ENCODE data around the gene ARHGAP18.

ARHGAP18 gene

DNA sequence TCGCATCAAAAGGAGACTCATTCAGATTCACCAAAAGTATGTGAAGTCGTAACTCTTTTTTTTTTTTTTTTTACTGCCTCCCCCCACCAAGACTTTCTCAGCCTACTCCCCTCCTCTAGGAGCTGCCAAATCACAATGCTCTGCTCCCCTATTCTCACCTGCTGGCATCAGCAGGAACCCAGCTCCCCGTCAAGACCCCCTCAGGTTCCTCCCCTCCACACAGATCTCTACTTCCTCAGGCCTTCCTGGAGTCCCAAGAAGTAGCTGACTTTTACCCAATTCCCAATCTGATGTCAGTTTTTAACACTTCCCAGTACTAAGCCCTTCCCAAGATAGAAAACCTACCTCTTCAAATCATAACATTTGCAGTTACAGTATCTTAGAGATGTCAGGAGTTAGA lies 39.3 kb downstream of the ARHGAP18 start:
- DNase-seq, result no peak
- Mint-ChIP-seq H3K9me3 (no peaks in the 10 kb centered on the region), H3K4me1 (no peaks in the 10 kb centered on the region), H3K27ac (no peak overlapping the region), H3K27me3 (ENCODE audit: low read depth, poor library complexity) (peaks cover 6% of the 10 kb centered on the region), H3K36me3 (ENCODE audit: low read depth) (no peaks in the 10 kb centered on the region), H3K4me3 (no peak overlapping the region)
- TF ChIP-seq, protein P1, sequence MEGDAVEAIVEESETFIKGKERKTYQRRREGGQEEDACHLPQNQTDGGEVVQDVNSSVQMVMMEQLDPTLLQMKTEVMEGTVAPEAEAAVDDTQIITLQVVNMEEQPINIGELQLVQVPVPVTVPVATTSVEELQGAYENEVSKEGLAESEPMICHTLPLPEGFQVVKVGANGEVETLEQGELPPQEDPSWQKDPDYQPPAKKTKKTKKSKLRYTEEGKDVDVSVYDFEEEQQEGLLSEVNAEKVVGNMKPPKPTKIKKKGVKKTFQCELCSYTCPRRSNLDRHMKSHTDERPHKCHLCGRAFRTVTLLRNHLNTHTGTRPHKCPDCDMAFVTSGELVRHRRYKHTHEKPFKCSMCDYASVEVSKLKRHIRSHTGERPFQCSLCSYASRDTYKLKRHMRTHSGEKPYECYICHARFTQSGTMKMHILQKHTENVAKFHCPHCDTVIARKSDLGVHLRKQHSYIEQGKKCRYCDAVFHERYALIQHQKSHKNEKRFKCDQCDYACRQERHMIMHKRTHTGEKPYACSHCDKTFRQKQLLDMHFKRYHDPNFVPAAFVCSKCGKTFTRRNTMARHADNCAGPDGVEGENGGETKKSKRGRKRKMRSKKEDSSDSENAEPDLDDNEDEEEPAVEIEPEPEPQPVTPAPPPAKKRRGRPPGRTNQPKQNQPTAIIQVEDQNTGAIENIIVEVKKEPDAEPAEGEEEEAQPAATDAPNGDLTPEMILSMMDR (IDR thresholded peaks at IDR 0.05), result no peak

DNA sequence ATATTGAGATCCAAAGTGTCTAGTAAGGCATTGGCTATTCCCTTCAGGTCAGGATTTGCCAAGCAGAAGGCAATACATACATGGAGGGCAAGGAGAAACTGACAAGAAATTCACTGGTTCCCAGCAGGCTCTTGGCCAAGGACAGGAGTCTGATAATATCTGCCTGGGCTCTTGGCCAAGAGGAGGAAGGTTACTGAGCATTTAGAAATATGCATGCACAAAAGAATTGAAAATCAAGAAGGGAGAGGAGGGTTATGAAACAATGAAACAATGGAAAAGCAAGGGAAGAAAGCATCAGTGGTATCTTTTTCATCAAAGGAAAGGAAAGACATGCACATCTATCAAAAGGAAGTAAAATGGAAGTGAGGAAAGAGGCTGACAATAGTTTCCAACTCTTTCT lies 42.4 kb downstream of the ARHGAP18 start:
- no peaks in the 10 kb centered on the region for H3K36me3 Mint-ChIP-seq (ENCODE audit: low read depth)
- H3K27ac Mint-ChIP-seq, result no peak overlapping the region
- no peaks in the 10 kb centered on the region for H3K9me3 Mint-ChIP-seq
- peaks cover 14% of the 10 kb centered on the region for H3K27me3 Mint-ChIP-seq (ENCODE audit: low read depth, poor library complexity)
- TF ChIP-seq, protein P1 (IDR thresholded peaks at IDR 0.05), result no peak
- no peak overlapping the region for H3K4me3 Mint-ChIP-seq
- no peak for DNase-seq
- peaks cover 12% of the 10 kb centered on the region for H3K4me1 Mint-ChIP-seq

DNA sequence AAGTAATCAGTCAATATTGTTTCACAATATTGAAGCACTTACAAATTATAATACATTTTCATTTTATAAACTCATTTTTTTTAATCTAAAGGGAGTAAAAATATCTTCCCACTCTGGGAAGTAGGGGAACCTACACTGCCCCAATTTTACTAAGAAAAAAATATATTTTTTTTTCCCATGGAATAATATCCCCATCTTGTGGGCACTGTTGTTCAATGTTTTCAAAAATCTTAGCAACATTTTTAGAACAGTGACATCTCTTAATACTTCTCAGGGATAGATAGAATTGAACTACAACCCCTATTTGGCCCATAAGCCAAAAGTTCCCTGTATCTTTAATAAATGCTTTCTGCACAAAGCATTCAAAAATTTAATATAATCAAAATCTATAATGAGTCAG lies 42.9 kb downstream of the ARHGAP18 start:
- DNase-seq, result no peak
- TF ChIP-seq, protein P1 (IDR thresholded peaks at IDR 0.05), result no peak
- H3K36me3 Mint-ChIP-seq (ENCODE audit: low read depth), result no peaks in the 10 kb centered on the region
- no peak overlapping the region for H3K4me3 Mint-ChIP-seq
- peaks cover 13% of the 10 kb centered on the region for H3K27me3 Mint-ChIP-seq (ENCODE audit: low read depth, poor library complexity)
- H3K4me1 Mint-ChIP-seq, result peaks cover 18% of the 10 kb centered on the region
- no peaks in the 10 kb centered on the region for H3K9me3 Mint-ChIP-seq
- H3K27ac Mint-ChIP-seq, result no peak overlapping the region

DNA sequence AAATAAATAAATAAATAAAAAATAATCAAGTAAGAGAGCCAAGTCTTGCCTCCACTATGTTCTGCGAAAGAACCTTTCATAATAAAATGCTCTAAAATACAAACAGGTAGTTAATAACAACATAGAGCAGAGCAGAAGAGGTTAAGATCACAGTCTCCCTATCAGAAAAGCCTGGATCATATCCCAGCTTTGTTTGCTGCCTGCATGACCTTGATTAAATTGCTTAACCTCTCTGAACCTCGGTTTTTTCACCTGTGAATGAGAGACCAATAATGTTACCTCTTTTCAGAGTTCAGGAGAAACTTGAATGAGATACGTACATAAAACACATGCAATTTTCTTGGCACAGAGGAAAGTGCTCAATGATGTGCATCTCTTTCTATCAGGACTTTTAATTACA lies 44.4 kb downstream of the ARHGAP18 start:
- no peak overlapping the region for H3K27ac Mint-ChIP-seq
- no peaks in the 10 kb centered on the region for H3K36me3 Mint-ChIP-seq (ENCODE audit: low read depth)
- H3K4me1 Mint-ChIP-seq, result peaks cover 27% of the 10 kb centered on the region
- no peak for DNase-seq
- TF ChIP-seq, protein P1 (IDR thresholded peaks at IDR 0.05), result no peak
- H3K27me3 Mint-ChIP-seq (ENCODE audit: low read depth, poor library complexity), result peaks cover 12% of the 10 kb centered on the region
- H3K9me3 Mint-ChIP-seq, result no peaks in the 10 kb centered on the region
- H3K4me3 Mint-ChIP-seq, result no peak overlapping the region

DNA sequence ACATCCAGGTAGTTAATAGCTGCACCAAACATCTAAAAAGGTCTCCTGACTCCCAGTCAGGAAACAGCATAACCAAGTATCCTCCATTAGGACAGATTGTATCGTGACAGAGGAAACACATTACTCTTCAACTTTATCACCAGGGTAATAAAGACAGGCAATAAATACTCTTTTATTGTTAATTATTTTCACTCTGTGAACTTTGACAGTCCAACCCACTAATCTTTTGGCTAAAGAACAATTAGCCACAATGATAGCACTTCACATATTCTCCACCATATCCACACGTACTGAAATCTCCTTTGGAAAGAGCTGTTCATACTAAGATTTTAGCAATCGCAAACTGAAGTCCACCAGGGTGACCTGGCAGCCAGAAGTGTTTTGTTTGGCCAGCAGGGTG lies 46.4 kb downstream of the ARHGAP18 start:
- peaks cover 16% of the 10 kb centered on the region for H3K27me3 Mint-ChIP-seq (ENCODE audit: low read depth, poor library complexity)
- no peaks in the 10 kb centered on the region for H3K36me3 Mint-ChIP-seq (ENCODE audit: low read depth)
- no peak overlapping the region for H3K27ac Mint-ChIP-seq
- TF ChIP-seq, protein P1 (IDR thresholded peaks at IDR 0.05), result no peak
- H3K4me3 Mint-ChIP-seq, result no peak overlapping the region
- no peak for DNase-seq
- no peaks in the 10 kb centered on the region for H3K9me3 Mint-ChIP-seq
- peaks cover 34% of the 10 kb centered on the region for H3K4me1 Mint-ChIP-seq

DNA sequence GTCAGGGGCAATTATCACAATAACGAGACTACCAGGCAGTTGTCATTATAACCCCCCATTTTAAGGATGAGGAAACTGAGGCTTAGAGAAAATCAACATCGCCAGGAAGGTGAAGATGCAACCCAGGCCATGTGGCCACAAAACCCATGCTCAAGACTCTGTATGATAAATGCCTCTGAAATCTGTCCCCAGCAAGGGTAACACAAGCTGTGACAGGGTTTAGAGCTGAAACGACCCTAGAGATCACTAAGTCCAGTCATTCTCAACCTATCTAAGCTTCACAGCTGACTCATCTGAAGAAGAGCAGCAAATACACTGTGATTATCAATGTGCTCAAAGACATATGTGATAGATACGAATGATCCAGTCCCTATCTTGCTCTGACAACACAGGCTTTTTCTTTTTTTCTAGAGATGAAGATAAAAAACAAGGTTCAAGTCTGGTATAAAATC lies 47.0 kb downstream of the ARHGAP18 start:
- Mint-ChIP-seq H3K9me3 (no peaks in the 10 kb centered on the region), H3K4me3 (no peak overlapping the region), H3K36me3 (ENCODE audit: low read depth) (no peaks in the 10 kb centered on the region), H3K27me3 (ENCODE audit: low read depth, poor library complexity) (peaks cover 16% of the 10 kb centered on the region), H3K4me1 (peaks cover 34% of the 10 kb centered on the region), H3K27ac (no peak overlapping the region)
- no peak for DNase-seq
- TF ChIP-seq, protein P1 (IDR thresholded peaks at IDR 0.05), result no peak
